Neuronal stem cell (in vitro differentiated cells): Measurements from ENCODE around the gene IRF3.

Experiments
- DNase-seq: peaks from one replicate; pipeline ENCODE4 v3.0.0-alpha.2; 2013; ENCODE audit warnings: low spot score
- H2AFZ ChIP-seq: one replicate; pipeline ENCODE4 v1.6.1; 2013; ENCODE audit warnings: mild to moderate bottlenecking, low read length, inconsistent platforms
- H2AK5ac ChIP-seq: 2 replicates; pipeline ENCODE4 v1.6.1; 2013; ENCODE audit warnings: low read depth, mild to moderate bottlenecking, inconsistent platforms, low read length, moderate library complexity, mixed read lengths
- H2BK120ac ChIP-seq: 2 replicates; pipeline ENCODE4 v1.6.1; 2013; ENCODE audit warnings: low read depth, mild to moderate bottlenecking, inconsistent platforms, low read length, moderate library complexity, mixed read lengths
- H2BK12ac ChIP-seq: one replicate; pipeline ENCODE4 v1.6.1; 2013; ENCODE audit warnings: low read length, inconsistent platforms
- H2BK15ac ChIP-seq: 2 replicates; pipeline ENCODE4 v1.6.1; 2013; ENCODE audit warnings: mild to moderate bottlenecking, low read length, inconsistent platforms, mixed read lengths
- H2BK5ac ChIP-seq: one replicate; pipeline ENCODE4 v1.6.1; 2013; ENCODE audit warnings: inconsistent platforms, mild to moderate bottlenecking, low read length, moderate library complexity
- H3K14ac ChIP-seq: one replicate; pipeline ENCODE4 v1.6.1; 2013; ENCODE audit warnings: low read length, inconsistent platforms
- H3K18ac ChIP-seq: 2 replicates; pipeline ENCODE4 v1.6.1; 2013; ENCODE audit warnings: low read length, inconsistent platforms
- H3K23ac ChIP-seq: 2 replicates; pipeline ENCODE4 v1.6.1; 2013; ENCODE audit warnings: low read depth, mild to moderate bottlenecking, mixed read lengths, low read length, inconsistent platforms; ENCODE audit not compliant: poor library complexity
- H3K27ac ChIP-seq: replicated peaks from 3 replicates; pipeline ENCODE4 v1.5.1; 2013; ENCODE audit warnings: low read length, inconsistent platforms
- H3K27me3 ChIP-seq, 3 experiments: 2 replicates each; pipeline ENCODE4 v1.6.1; 2013; ENCODE audit warnings: low read length in 3 of 3, mild to moderate bottlenecking in 2 of 3, inconsistent platforms in 1 of 3, low read depth in 1 of 3, mixed read lengths in 1 of 3, moderate library complexity in 1 of 3; ENCODE audit not compliant: control insufficient read depth in 3 of 3, insufficient read depth in 3 of 3
- H3K36me3 ChIP-seq, 2 donors: replicated peaks in 1 of 2; 2 replicates each; pipeline ENCODE4 v1.6.1; 2013; ENCODE audit warnings: low read length in 2 of 2; ENCODE audit not compliant: control insufficient read depth in 2 of 2, insufficient read depth in 2 of 2
- H3K4ac ChIP-seq: 2 replicates; pipeline ENCODE4 v1.6.1; 2013; ENCODE audit warnings: inconsistent platforms, mild to moderate bottlenecking, low read length, moderate library complexity
- H3K4me1 ChIP-seq, 2 donors: 1 replicate in 1 of 2; 2 replicates in 1 of 2; pipeline ENCODE4 v1.6.1; 2013; ENCODE audit warnings: low read length in 2 of 2, low read depth in 1 of 2; ENCODE audit not compliant: control insufficient read depth in 2 of 2, insufficient read depth in 1 of 2
- H3K4me2 ChIP-seq: one replicate; pipeline ENCODE4 v1.6.1; 2013; ENCODE audit warnings: mild to moderate bottlenecking, low read length, inconsistent platforms; ENCODE audit not compliant: insufficient read depth, poor library complexity, severe bottlenecking
- H3K4me3 ChIP-seq, 2 donors: 2 replicates each; pipeline ENCODE4 v1.5.1; 2013; ENCODE audit warnings: low read length in 2 of 2, mild to moderate bottlenecking in 2 of 2, inconsistent platforms in 1 of 2, moderate library complexity in 1 of 2
- H3K79me1 ChIP-seq: one replicate; pipeline ENCODE4 v1.6.1; 2013; ENCODE audit warnings: low read depth, mild to moderate bottlenecking, inconsistent platforms, low read length, moderate library complexity
- H3K9ac ChIP-seq: one replicate; pipeline ENCODE4 v1.6.1; 2013; ENCODE audit warnings: mild to moderate bottlenecking, low read depth, low read length, inconsistent platforms; ENCODE audit not compliant: poor library complexity
- H3K9me3 ChIP-seq, 2 donors: replicated peaks in 1 of 2; 2 replicates each; pipeline versions ENCODE3 to v1.6.1; 2013; ENCODE audit warnings: low read length in 2 of 2, mild to moderate bottlenecking in 2 of 2, inconsistent platforms in 1 of 2, low read depth in 1 of 2, mixed read lengths in 1 of 2, moderate library complexity in 1 of 2; ENCODE audit not compliant: control insufficient read depth in 2 of 2, insufficient read depth in 1 of 2
- H4K8ac ChIP-seq: one replicate; pipeline ENCODE4 v1.6.1; 2013; ENCODE audit warnings: low read depth, mild to moderate bottlenecking, inconsistent platforms, low read length, moderate library complexity
- H4K91ac ChIP-seq: one replicate; pipeline ENCODE4 v1.6.1; 2013; ENCODE audit warnings: low read length, low read depth, mild to moderate bottlenecking, inconsistent platforms; ENCODE audit not compliant: poor library complexity
- WGBS, 2 donors: extraction: QIAGEN DNeasy Blood & Tissue Kit; methylation state at CpG; one replicate each; pipeline ENCODE4 v1.1.7; 2013; ENCODE audit warnings: missing lambda C conversion rate in 2 of 2, mixed read lengths in 1 of 2; ENCODE audit not compliant: insufficient read length in 2 of 2, insufficient replicate concordance in 1 of 2; ENCODE audit errors: extremely low coverage in 2 of 2; 5-methylcytosine and 5-hydroxymethylcytosine counted together

The IRF3 gene

GRCh38 chr19:49678985-49679770, 13.5 kb upstream of the IRF3 start:
- no peak overlapping the region for H3K4ac ChIP-seq
- H2AK5ac ChIP-seq = peak overlapping the region; percentile 89
- no CpG with 5 or more reads among the region's 12 CpGs for WGBS, 2 donors
- H3K9ac ChIP-seq = peak overlapping the region; percentile 30
- no peaks in the 10 kb centered on the region for H3K27me3 ChIP-seq
- peak overlapping the region; percentile 76 for H3K4me2 ChIP-seq
- H4K8ac ChIP-seq = no peak overlapping the region
- peaks cover 19% of the 10 kb centered on the region for H3K79me1 ChIP-seq
- H3K18ac ChIP-seq = peak overlapping the region; percentile 44
- H2AFZ ChIP-seq = no peak overlapping the region
- H2BK12ac ChIP-seq = no peak overlapping the region
- peak overlapping the region; percentile 81 for H3K27ac ChIP-seq
- peaks cover 17 to 21% of the 10 kb centered on the region in 2 donors for H3K4me1 ChIP-seq
- peaks cover 24 to 46% of the 10 kb centered on the region in 2 donors for H3K36me3 ChIP-seq
- H3K4me3 ChIP-seq = peak overlapping the region in 1 of 2 donors; percentile 21
- no peaks in the 10 kb centered on the region for H3K9me3 ChIP-seq
- no peak overlapping the region for H2BK5ac ChIP-seq
- H2BK120ac ChIP-seq = no peak overlapping the region
- H2BK15ac ChIP-seq = no peak overlapping the region
- no peak for DNase-seq
- no peak overlapping the region for H4K91ac ChIP-seq
- H3K23ac ChIP-seq = no peak overlapping the region
- no peak overlapping the region for H3K14ac ChIP-seq

DNA sequence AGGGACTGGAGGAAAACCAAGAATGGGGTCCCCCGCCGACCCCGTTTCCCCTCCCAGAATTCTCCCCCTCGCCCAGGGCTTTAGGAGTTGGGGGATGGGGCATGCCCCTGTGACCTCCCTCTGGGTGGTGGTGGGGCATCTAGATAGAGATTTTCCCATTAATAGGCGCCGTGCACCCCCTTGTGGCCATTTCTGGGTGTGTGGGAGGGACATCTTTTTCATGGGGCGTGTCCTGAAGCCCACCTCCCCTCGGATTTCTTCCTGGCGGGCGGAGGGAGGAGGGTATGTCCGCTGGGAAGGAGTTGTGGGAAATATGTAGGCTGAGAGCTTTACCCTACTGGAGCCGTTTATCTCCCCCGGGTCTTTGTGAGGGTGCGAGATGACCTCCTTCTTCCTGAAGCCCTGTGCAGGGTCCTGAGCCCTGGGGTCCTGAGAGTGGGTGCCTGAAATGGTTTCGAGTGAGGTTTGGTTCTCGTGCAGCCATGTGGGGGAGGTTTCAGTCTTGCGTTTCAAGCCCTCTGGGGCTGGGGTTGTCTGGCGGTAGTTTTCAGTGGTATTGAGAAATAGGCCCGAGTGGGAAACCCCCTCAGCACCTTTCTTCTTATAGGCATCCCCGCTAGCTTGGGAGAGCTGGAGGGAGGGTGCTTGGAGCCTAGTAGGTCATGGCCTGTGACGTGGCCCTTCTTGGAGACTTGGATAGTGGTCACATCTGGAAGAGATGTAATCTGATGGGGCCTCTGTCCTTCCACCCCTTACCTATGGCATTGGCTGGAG, 12.4 kb upstream of the IRF3 start:
- Histone ChIP-seq H2BK12ac (no peak overlapping the region), H4K91ac (no peak overlapping the region), H3K18ac (peak overlapping the region; percentile 100), H3K9me3 (no peaks in the 10 kb centered on the region), H2AK5ac (peak overlapping the region; percentile 100), H3K79me1 (peaks cover 13% of the 10 kb centered on the region), H3K14ac (no peak overlapping the region), H2BK15ac (no peak overlapping the region), H3K4me2 (peak overlapping the region; percentile 60), H2BK120ac (peak overlapping the region; percentile 87), H3K27me3 (no peaks in the 10 kb centered on the region), H2BK5ac (peak overlapping the region; percentile 99), H2AFZ (peak overlapping the region; percentile 81), H3K36me3 (peaks cover 18 to 42% of the 10 kb centered on the region in 2 donors), H3K27ac (peak overlapping the region; percentile 97), H3K23ac (no peak overlapping the region), H3K4me3 (peak overlapping the region; percentile 98 to 99), H3K4me1 (peaks cover 17 to 21% of the 10 kb centered on the region in 2 donors), H3K9ac (peak overlapping the region; percentile 76), H4K8ac (no peak overlapping the region), H3K4ac (peak overlapping the region; percentile 99)
- no CpG with 5 or more reads among the region's 21 CpGs for WGBS, 2 donors
- peak; percentile 93 for DNase-seq

- no peaks in the 10 kb centered on the region for H3K9me3 ChIP-seq
- peak within 1 kb of the TSS; percentile 100 for H3K18ac ChIP-seq
- H2BK12ac ChIP-seq = peak within 1 kb of the TSS; percentile 16
- peaks cover 17 to 21% of the 10 kb centered on the region in 2 donors for H3K4me1 ChIP-seq
- WGBS, 2 donors = no CpG with 5 or more reads among the region's 57 CpGs
- H2BK5ac ChIP-seq = peak within 1 kb of the TSS; percentile 99
- peak within 1 kb of the TSS; percentile 98 for H3K27ac ChIP-seq
- peak within 1 kb of the TSS; percentile 99 for H3K23ac ChIP-seq
- peak within 1 kb of the TSS; percentile 100 for H3K14ac ChIP-seq
- peaks cover 13% of the 10 kb centered on the region for H3K79me1 ChIP-seq
- H3K9ac ChIP-seq = peak within 1 kb of the TSS; percentile 97
- H2AFZ ChIP-seq = peak within 1 kb of the TSS; percentile 90
- DNase-seq = no peak
- peak within 1 kb of the TSS; percentile 94 for H4K91ac ChIP-seq
- peak within 1 kb of the TSS; percentile 49 for H2BK15ac ChIP-seq
- H3K36me3 ChIP-seq = peaks cover 14 to 36% of the 10 kb centered on the region in 2 donors
- no peaks in the 10 kb centered on the region for H3K27me3 ChIP-seq
- peak within 1 kb of the TSS; percentile 95 for H4K8ac ChIP-seq
- H2AK5ac ChIP-seq = peak within 1 kb of the TSS; percentile 100
- H3K4me2 ChIP-seq = peak within 1 kb of the TSS; percentile 60
- H3K4me3 ChIP-seq = peak within 1 kb of the TSS; percentile 98 to 99
- peak within 1 kb of the TSS; percentile 99 for H3K4ac ChIP-seq
- peak within 1 kb of the TSS; percentile 87 for H2BK120ac ChIP-seq
Observed at GRCh38 chr19:49677231-49677900, 11.7 kb upstream of the IRF3 start, which contains the start of gene PRMT1. PRMT1 (plus strand) TSS chr19:49677271; CDS start chr19:49677281, 10 bp downstream.
